GM20000 (cell line): ENCODE data around the gene XPOT.

Experiments
- DNase-seq: peaks from one replicate; pipeline ENCODE4 v3.0.0; 2012; ENCODE audit warnings: low spot score
- TF ChIP-seq, protein P1 (sequence below): IDR thresholded peaks from 2 replicates; pipeline ENCODE4 v1.5.1; 2012; ENCODE audit warnings: mild to moderate bottlenecking, control low read depth; ENCODE audit errors: extremely low read depth, missing control alignments

XPOT gene

DNA sequence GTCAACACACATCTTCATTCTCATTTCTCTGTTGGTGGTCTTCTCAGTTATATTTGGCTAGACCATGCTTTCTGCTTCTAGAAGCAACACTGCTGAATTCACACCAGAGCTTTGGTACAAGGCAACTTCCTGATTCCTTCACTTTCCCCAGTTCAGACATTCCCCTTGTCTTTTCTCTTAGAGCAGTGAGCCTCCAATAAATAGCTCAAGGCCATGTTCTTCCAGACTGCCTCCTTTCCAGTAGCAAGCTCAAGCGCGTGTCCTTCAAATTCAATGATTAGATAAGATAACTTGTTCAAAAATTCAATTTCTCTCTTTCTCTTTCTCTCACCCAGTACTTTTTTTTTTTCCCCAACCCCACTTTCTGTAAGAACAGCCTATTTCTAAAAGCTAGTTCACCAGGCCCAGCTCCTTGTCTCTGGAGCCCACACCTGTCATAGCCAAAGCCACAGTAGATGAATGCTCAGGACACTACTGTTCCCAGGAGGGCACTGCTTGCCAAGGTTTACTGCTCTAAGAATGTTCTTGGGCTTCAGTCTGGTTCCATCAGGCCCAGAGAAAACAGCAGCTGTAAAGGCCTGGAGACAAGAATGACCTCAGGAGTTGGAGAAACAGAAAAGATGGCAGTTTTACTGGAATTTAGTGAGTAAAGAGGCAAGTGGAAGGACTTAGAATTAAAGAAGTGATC lies 65.4 kb downstream of the XPOT start:
- TF ChIP-seq, protein P1, sequence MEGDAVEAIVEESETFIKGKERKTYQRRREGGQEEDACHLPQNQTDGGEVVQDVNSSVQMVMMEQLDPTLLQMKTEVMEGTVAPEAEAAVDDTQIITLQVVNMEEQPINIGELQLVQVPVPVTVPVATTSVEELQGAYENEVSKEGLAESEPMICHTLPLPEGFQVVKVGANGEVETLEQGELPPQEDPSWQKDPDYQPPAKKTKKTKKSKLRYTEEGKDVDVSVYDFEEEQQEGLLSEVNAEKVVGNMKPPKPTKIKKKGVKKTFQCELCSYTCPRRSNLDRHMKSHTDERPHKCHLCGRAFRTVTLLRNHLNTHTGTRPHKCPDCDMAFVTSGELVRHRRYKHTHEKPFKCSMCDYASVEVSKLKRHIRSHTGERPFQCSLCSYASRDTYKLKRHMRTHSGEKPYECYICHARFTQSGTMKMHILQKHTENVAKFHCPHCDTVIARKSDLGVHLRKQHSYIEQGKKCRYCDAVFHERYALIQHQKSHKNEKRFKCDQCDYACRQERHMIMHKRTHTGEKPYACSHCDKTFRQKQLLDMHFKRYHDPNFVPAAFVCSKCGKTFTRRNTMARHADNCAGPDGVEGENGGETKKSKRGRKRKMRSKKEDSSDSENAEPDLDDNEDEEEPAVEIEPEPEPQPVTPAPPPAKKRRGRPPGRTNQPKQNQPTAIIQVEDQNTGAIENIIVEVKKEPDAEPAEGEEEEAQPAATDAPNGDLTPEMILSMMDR, result no peak

DNA sequence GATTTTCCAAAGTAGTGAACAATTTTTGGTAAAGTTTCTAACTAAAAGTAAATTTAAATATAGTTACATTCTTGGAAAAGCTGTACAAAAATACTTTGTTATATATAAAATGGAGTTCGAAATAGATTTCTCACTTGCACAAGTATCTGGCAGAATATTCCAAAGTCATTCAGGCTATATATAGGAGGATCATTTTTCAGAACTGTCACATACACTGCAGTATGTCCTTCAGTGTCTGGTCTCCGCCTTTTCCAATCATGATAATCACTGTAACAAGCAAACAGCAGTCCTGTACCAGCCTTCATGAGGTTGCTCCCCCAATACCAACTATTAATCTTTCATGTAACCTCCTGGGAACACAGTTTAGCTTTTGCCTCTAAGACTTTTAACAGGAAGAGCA lies 66.3 kb downstream of the XPOT start:
- TF ChIP-seq, protein P1, result no peak

More for the DNA sequence above, 65.4 kb downstream of the XPOT start:
- no peak for DNase-seq

DNA sequence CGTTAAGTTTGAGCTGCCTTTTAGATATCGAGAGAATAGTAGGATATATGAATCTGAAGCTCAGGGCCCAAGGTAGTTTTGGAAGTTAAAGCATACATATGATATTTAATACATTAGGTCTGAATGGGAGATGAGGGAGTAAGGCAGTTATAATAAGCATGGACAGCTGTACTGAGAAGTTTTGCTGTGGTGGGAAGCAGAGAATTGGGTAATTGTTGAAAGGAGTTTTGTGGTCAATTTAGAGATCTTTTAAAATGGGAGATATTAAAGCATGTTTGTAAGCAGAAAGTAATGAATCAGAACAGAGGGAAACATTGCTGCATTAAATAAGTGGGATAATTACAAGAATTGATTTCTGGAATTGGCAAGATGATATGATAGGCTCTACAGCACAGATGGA lies 69.0 kb downstream of the XPOT start:
- TF ChIP-seq, protein P1, result no peak
- DNase-seq, result no peak

More for the DNA sequence above, 66.3 kb downstream of the XPOT start:
- DNase-seq, result no peak

DNA sequence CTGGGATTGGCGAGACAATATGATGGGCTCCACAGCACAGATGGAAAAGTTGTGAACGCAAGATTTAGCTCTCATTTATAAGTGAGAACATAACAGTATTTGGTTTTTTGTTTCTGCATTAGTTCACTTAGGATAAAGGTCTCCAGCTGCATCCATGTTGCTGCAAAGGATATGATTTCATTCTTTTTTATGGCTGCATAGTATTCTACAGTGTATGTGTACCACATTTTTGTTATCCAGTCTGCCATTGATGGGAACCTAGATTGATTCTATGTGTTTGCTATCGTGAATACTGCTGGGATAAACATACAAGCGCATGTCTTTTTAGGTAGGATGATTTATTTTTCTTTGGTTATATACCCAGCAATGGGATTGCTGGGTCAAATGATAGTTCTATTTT lies 71.3 kb downstream of the XPOT start:
- TF ChIP-seq, protein P1, result no peak
- DNase-seq, result no peak

DNA sequence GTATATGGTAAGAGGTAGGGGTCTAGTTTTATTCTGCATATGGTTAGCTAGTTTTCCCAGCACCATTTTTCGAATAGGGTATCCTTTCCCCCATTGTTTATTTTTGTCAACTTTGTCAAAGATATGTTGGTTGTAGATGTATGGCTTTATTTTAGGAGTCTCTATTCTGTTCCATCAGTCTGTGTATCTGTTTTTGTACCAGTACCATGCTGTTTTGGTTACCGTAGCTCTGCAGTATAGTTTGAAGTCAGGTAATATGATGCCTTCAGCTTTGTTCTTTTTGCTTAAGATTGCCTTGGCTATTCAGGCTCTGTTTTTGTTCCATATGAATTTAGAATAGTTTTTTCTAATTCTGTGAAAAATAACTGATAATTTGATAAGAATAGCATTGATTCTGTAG lies 72.7 kb downstream of the XPOT start:
- no peak for DNase-seq
- TF ChIP-seq, protein P1, result no peak

DNA sequence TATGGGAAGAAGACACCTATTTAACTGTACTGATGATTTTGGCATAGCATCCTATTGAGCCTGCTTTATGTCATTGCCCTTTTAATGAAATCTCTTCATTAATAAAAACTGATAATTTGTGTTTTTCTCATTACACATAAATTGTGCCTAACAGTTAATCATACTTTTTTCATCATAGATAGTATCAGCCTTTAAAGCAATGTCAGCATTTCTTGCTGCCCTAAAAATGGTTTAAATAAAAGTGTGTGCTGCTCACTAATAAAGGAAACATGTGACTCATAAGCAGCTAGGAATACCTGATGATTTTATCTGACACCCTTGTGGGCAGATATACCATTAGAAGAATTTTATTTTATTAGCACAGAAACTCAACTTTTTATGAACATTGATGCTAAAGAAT lies 74.5 kb downstream of the XPOT start:
- TF ChIP-seq, protein P1, result no peak

DNA sequence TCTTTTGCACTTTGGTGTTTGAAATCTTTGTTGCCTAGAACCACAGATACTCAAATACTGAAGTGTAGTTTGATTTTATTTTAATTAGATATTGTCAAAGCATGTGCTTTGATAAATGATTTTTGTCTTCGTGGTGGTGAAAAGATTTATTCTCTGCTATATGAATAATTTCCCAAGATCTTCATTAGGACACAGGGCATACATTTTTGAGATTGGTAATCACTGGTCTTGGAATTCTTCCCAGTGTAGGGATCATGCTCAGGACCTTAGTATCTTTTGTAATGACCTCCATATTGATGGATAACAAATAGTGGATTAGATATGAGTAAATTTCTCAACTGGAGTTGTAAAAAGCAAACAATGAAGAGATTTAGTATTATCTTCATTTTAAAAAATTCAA lies 76.0 kb downstream of the XPOT start:
- DNase-seq, result no peak
- TF ChIP-seq, protein P1, result no peak

More for the DNA sequence above, 74.5 kb downstream of the XPOT start:
- no peak for DNase-seq
